Common myeloid progenitor, CD34-positive (primary cell): ENCODE data around the gene FAM162A.
"Not testable (repeated sequence)": the region's sequence is repeated elsewhere in the genome, so short reads cannot be mapped to it uniquely, and the experiment has no call there.

ENCODE experiments used
- CTCF ChIA-PET: fragments of 350-600 bp; sonication (Branson Sonifier 250); formaldehyde crosslinking; loops from one replicate; lab custom pipeline; 2021; ENCODE audit warnings: antibody characterized with exemption; lab: Charles Lee
- POLR2A ChIA-PET: fragments of 350-600 bp; sonication (Branson Sonifier 250); formaldehyde crosslinking; loops from one replicate; lab custom pipeline; 2021; ENCODE audit warnings: antibody characterized with exemption; lab: Charles Lee
- DNase-seq, 3 donors: peaks; one replicate each; pipeline versions ENCODE4 v3.0.0 to v3.0.0-alpha.2; 2013
- H3K27ac ChIP-seq, 2 experiments: 1 replicate in 1 of 2; 2 replicates in 1 of 2; pipeline ENCODE4 v1.7.0; 2013; ENCODE audit warnings: inconsistent platforms in 2 of 2, low read length in 2 of 2, mild to moderate bottlenecking in 2 of 2, low read depth in 1 of 2, moderate library complexity in 1 of 2; ENCODE audit not compliant: severe bottlenecking in 2 of 2, insufficient read depth in 1 of 2, poor library complexity in 1 of 2
- H3K27me3 ChIP-seq, 5 experiments: replicated peaks in 2 of 5; 1 replicate in 3 of 5; 2 replicates in 2 of 5; pipeline versions ENCODE4 v1.6.1 to v1.7.0; 2013; ENCODE audit warnings: low read length in 4 of 5, mild to moderate bottlenecking in 2 of 5, moderate library complexity in 2 of 5, inconsistent platforms in 1 of 5; ENCODE audit not compliant: insufficient read depth in 5 of 5, control insufficient read depth in 4 of 5
- H3K36me3 ChIP-seq, 4 experiments: 1 replicate in 2 of 4; 2 replicates in 2 of 4; pipeline versions ENCODE4 v1.6.1 to v1.7.0; 2013; ENCODE audit warnings: low read length in 3 of 4, control low read depth in 1 of 4, mild to moderate bottlenecking in 1 of 4; ENCODE audit not compliant: control insufficient read depth in 4 of 4, insufficient read depth in 4 of 4
- H3K4me1 ChIP-seq, 4 experiments: 1 replicate in 3 of 4; 2 replicates in 1 of 4; pipeline versions ENCODE4 v1.6.1 to v1.7.1; 2013; ENCODE audit warnings: low read length in 3 of 4, mild to moderate bottlenecking in 3 of 4, control low read depth in 1 of 4, inconsistent platforms in 1 of 4, moderate library complexity in 1 of 4; ENCODE audit not compliant: control insufficient read depth in 4 of 4, insufficient read depth in 4 of 4; ENCODE audit errors: control extremely low read depth in 1 of 4
- H3K4me3 ChIP-seq, 7 experiments: 1 replicate in 4 of 7; 2 replicates in 3 of 7; pipeline versions ENCODE4 v1.5.1 to v1.7.0; 2013; ENCODE audit warnings: mild to moderate bottlenecking in 7 of 7, low read length in 6 of 7, moderate library complexity in 6 of 7, inconsistent platforms in 2 of 7, low read depth in 2 of 7, control low read depth in 1 of 7; ENCODE audit not compliant: insufficient read depth in 4 of 7, control insufficient read depth in 1 of 7; ENCODE audit errors: extremely low read depth in 1 of 7
- H3K9me3 ChIP-seq, 5 experiments: 1 replicate in 4 of 5; 2 replicates in 1 of 5; pipeline versions ENCODE4 v1.6.1 to v1.7.1; 2013; ENCODE audit warnings: low read length in 4 of 5, mild to moderate bottlenecking in 2 of 5, inconsistent platforms in 1 of 5, low read depth in 1 of 5, moderate library complexity in 1 of 5; ENCODE audit not compliant: control insufficient read depth in 4 of 5, insufficient read depth in 2 of 5; ENCODE audit errors: control extremely low read depth in 1 of 5
- WGBS: methylation state at CpG from one replicate; pipeline ENCODE4 v1.1.5; 2013; ENCODE audit not compliant: insufficient coverage; 5-methylcytosine and 5-hydroxymethylcytosine counted together

Gene FAM162A

DNA sequence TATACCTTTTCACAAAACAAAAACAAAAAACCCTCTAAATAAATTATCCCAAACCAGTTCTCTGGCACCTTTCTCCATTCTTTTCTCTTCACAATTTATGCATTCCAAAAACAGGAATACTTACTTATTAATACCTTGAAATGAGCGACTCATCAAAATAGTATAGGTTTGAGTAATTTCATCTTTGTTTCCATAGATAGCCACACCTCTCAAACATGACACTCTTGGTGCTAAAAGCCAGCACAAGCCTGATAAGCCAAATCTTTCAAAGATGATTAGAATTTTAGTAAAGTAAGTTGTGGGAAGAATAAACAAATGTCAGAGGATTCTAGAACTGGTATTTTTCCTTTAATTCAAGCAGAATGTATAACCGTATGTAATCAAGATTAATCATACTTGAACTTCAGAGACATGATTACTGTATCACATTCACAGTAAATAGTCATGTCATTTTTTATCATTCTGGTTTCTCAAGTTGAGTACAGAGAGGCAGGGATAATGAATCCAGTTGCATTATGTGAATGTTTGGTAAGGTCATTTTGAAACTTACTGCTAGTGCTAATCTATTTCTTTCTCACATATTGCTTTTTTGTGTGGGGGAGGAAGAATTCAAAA is 44.0 kb downstream of the FAM162A start:
- H3K27ac ChIP-seq = no peak overlapping the region
- DNase-seq = no peak
- ChIA-PET POLR2A (no interaction called here), CTCF (interaction anchor here (1.0 kb wide), 1 partner anchor 13 kb away, joined by 4 read pairs; no protein-coding TSS in a partner anchor)
- H3K9me3 ChIP-seq = no peaks in the 10 kb centered on the region
- H3K4me1 ChIP-seq = no peaks in the 10 kb centered on the region
- no peaks in the 10 kb centered on the region for H3K27me3 ChIP-seq
- no peak overlapping the region for H3K4me3 ChIP-seq
- WGBS = no CpG with 5 or more reads among the region's 2 CpGs
- H3K36me3 ChIP-seq = peaks cover 9 to 54% (median 31%) of the 10 kb centered on the region in 4 experiments

DNA sequence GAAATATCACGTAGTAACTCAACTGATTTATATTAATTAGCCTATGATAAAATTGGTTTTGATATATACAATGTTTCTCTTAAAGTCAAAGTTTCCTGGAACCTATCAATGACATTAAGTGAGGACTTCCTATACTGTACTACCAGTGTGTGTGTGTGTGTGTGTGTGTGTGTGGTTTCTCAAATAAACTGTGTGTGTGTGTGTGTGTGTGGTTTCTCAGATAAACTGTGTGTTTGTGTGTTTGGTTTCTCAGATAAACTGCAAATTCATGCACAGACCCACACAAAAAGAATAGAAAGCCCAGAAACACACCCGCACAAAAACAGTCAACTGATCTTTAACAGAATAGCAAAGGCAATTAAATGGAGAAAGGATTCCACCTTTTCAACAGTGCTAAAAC is 46.4 kb downstream of the FAM162A start:
- peaks cover 14 to 59% (median 33%) of the 10 kb centered on the region in 4 experiments for H3K36me3 ChIP-seq
- no peak overlapping the region for H3K27ac ChIP-seq
- no peaks in the 10 kb centered on the region for H3K27me3 ChIP-seq
- CTCF ChIA-PET = no interaction called here
- POLR2A ChIA-PET = no interaction called here
- no peaks in the 10 kb centered on the region for H3K4me1 ChIP-seq
- no peaks in the 10 kb centered on the region for H3K9me3 ChIP-seq
- WGBS = no CpG with 5 or more reads among the region's 2 CpGs
- DNase-seq = no peak
- H3K4me3 ChIP-seq = no peak overlapping the region

DNA sequence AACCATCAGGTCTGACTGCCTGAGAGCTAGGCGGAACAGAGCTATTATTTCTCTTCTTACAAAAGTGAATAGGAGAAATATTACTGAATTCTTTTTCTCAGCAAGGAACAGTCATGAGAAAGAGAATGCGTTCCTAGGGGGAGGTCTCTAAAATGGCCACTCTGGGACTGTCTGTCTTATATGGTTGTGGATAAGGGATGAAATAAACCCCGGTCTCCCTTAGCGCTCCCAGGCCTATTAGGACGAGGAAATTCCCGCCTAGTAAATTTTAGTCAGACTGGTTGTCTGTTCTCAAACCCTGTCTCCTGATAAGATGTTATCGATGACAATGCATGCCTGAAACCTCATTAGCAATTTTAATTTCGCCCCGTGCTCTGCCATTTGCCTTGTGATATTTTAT is 52.0 kb downstream of the FAM162A start:
- ChIA-PET POLR2A (no interaction called here), CTCF (no interaction called here)
- Histone ChIP-seq H3K27me3 (no peaks in the 10 kb centered on the region), H3K4me3 (no peak overlapping the region), H3K4me1 (no peaks in the 10 kb centered on the region), H3K9me3 (peaks cover 0 to 14% (median 12%) of the 10 kb centered on the region in 5 experiments), H3K27ac (no peak overlapping the region), H3K36me3 (peaks cover 20 to 70% (median 52%) of the 10 kb centered on the region in 4 experiments)
- peak in 2 of 3 donors; percentile 28 to 35 for DNase-seq
- WGBS = 94% methylated on average over 5 of the region's 9 CpGs

DNA sequence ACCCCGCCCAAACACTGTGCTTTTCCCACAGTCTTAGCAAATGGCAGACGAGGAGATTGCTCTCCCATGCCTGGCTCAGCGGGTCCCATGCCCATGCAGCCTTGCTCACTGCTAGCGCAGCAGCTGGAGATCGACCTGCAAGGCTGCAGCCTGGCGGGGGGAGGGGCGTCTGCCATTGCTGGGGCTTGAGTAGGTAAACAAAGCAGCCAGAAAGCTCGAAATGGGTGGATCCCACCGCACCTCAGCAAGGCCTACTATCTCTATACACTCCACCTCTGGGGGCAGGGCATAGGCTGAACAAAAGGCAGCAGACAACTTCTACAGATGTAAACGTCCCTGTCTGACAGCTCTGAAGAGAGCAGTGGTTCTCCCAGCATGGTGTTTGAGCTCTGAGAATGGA is 59.1 kb downstream of the FAM162A start:
- H3K9me3 ChIP-seq = peaks cover 0 to 12% (median 8%) of the 10 kb centered on the region in 5 experiments
- no peak overlapping the region for H3K4me3 ChIP-seq
- no peaks in the 10 kb centered on the region for H3K27me3 ChIP-seq
- no peaks in the 10 kb centered on the region for H3K4me1 ChIP-seq
- 100% methylated on average over 3 of the region's 10 CpGs for WGBS
- H3K27ac ChIP-seq = no peak overlapping the region
- peaks cover 10 to 66% (median 42%) of the 10 kb centered on the region in 4 experiments for H3K36me3 ChIP-seq
- ChIA-PET CTCF (interaction anchor here (0.6 kb wide), 1 partner anchor 639 kb away, joined by 3 read pairs; no protein-coding TSS in a partner anchor), POLR2A (no interaction called here)
- DNase-seq = no peak

DNA sequence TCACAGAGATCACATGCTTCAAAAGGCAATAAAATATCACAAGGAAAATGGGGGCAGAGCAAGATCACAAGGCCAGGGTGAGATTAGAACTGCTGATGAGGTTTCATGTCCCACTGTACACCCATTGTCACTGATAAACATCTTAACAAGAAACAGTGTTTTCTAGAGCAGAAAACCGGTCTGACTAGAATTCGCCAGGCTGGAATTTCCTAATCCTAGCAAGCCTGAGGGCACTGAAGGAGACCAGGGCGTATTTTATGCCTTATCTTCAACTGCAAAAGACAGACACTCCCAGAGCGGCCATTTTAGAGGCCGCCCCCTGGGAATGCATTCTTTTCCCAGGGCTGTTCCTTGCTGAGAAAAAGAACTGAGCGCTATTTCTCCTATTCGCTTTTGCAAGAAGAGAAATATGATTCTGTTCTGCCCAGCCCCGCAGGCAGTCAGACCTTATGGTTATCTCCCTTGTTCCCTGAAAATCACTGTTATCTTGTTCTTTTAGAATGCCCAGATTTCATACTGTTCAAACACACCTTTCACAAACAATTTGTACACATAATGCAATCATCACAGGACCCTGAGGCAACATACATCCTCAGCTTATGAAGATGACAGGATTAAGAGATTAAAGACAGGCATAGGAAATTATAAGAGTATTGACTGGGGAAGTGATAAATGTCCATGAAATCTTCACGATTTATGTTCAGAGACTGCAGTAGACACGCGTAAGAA is 59.9 kb downstream of the FAM162A start:
- 93% methylated on average over 7 of the region's 11 CpGs for WGBS
- DNase-seq, H3K27ac ChIP-seq, H3K4me1 ChIP-seq, H3K27me3 ChIP-seq, POLR2A ChIA-PET, H3K4me3 ChIP-seq: not testable (repeated sequence)
- Histone ChIP-seq H3K36me3 (peaks cover 13 to 68% (median 40%) of the 10 kb centered on the region in 4 experiments), H3K9me3 (peaks cover 0 to 12% (median 8%) of the 10 kb centered on the region in 5 experiments)
- CTCF ChIA-PET = interaction anchor here (2.0 kb wide), 1 partner anchor 11 kb away, joined by 6 read pairs; no protein-coding TSS in a partner anchor

DNA sequence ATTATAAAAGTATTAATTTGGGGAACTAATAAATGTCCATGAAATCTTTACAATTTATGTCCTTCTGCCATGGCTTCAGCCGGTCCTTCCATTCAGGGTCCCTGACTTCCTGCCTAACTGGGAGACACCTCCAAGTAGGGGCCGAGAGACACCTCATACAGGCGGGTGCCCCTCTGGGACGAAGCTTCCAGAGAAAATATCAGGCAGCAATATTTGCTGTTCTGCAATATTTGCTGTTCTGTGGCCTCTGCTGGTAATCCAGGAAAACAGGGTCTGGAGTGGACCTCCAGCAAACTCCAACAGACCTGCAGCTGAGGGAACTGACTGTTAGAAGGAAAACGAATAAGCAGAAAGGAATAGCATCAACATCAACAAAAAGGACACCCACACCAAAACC is 60.5 kb downstream of the FAM162A start:
- H3K4me3 ChIP-seq, POLR2A ChIA-PET, H3K4me1 ChIP-seq, H3K27me3 ChIP-seq, DNase-seq, H3K27ac ChIP-seq: not testable (repeated sequence)
- CTCF ChIA-PET = interaction anchor here (2.0 kb wide), 1 partner anchor 10 kb away, joined by 6 read pairs; no protein-coding TSS in a partner anchor
- peaks cover 0 to 12% (median 8%) of the 10 kb centered on the region in 5 experiments for H3K9me3 ChIP-seq
- peaks cover 13 to 68% (median 40%) of the 10 kb centered on the region in 4 experiments for H3K36me3 ChIP-seq
- WGBS = 96% methylated on average over 3 of the region's 5 CpGs

DNA sequence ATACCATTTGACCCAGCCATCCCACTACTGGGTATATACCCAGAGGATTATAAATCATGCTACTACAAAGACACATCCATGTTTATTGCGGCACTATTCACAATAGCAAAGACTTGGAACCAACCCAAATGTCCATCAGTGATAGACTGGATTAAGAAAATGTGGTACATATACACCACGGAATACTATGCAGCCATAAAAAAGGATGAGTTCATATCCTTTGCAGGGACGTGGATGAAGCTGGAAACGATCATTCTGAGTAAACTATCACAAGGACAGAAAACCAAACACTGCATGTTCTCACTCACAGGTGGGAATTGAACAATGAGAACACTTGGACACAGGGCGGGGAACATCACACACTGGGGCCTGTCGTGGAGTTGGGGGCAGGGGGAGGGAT is 64.2 kb downstream of the FAM162A start:
- H3K4me1 ChIP-seq, CTCF ChIA-PET, H3K4me3 ChIP-seq, DNase-seq, H3K27ac ChIP-seq, POLR2A ChIA-PET, H3K27me3 ChIP-seq: not testable (repeated sequence)
- Histone ChIP-seq H3K36me3 (peaks cover 13 to 57% (median 31%) of the 10 kb centered on the region in 4 experiments), H3K9me3 (peaks cover 0 to 12% (median 8%) of the 10 kb centered on the region in 5 experiments)
- WGBS = 100% methylated on average over 1 of the region's 6 CpGs
